Stimulated activated CD8-positive, alpha-beta memory T cell treated with anti-CD3 and anti-CD28 coated beads, Interleukin-15, amount 100 ng/mL, for 4 hours (primary cell): ENCODE measurements around the gene C1QL4.
"Not testable (repeated sequence)": the region's sequence is repeated elsewhere in the genome, so short reads cannot be mapped to it uniquely, and the experiment has no call there.

ENCODE experiments used
- DNase-seq, 2 donors: peaks; one replicate each; pipeline ENCODE4 v3.0.0-alpha.2; 2020; ENCODE audit warnings: low read depth in 2 of 2

The C1QL4 gene

GRCh38 chr12:49301760-49302159 lies 35.2 kb downstream of the C1QL4 start:
- no peak for DNase-seq

- no peak for DNase-seq
These were observed 38.8 kb downstream of the C1QL4 start for GRCh38 chr12:49298160-49298559.

GRCh38 chr12:49297695-49298060 lies 39.3 kb downstream of the C1QL4 start:
- no peak for DNase-seq

GRCh38 chr12:49296836-49297694 lies 39.9 kb downstream of the C1QL4 start:
- no peak for DNase-seq

- DNase-seq: peak in 1 of 2 donors; percentile 15
These were observed 40.8 kb downstream of the C1QL4 start for GRCh38 chr12:49296034-49296835.

- DNase-seq: no peak
These were observed 41.7 kb downstream of the C1QL4 start, which contains the start of gene PRPH for GRCh38 chr12:49295082-49295936. Gene PRPH (plus strand): TSS chr12:49295147. CDS start chr12:49295201, 54 bp downstream.

- DNase-seq: no peak
These were observed 42.2 kb downstream of the C1QL4 start for GRCh38 chr12:49294804-49295081.

- no peak for DNase-seq
These were observed 42.7 kb downstream of the C1QL4 start for GRCh38 chr12:49294086-49294803.

- no peak for DNase-seq
These were observed 43.7 kb downstream of the C1QL4 start for GRCh38 chr12:49293056-49293956.

- no peak for DNase-seq
These were observed 44.3 kb downstream of the C1QL4 start for GRCh38 chr12:49292729-49293055.

- no peak for DNase-seq
These were observed 47.9 kb downstream of the C1QL4 start for GRCh38 chr12:49288922-49289555.

- peak in 1 of 2 donors; percentile 37 for DNase-seq
These were observed 48.6 kb downstream of the C1QL4 start for GRCh38 chr12:49288412-49288853.

GRCh38 chr12:49287876-49288275 lies 49.1 kb downstream of the C1QL4 start:
- no peak for DNase-seq

GRCh38 chr12:49284672-49285071 lies 52.3 kb downstream of the C1QL4 start:
- DNase-seq: no peak

- DNase-seq: no peak
These were observed 53.2 kb downstream of the C1QL4 start for GRCh38 chr12:49283541-49284429.

- DNase-seq: not testable (repeated sequence)
These were observed 54.1 kb downstream of the C1QL4 start for GRCh38 chr12:49282740-49283375.
